Fibroblast of skin of right biceps (primary cell): ENCODE data around the gene FBXL3.

ENCODE experiments used
- DNase-seq: peaks from one replicate; pipeline ENCODE4 v3.0.0-alpha.2; 2013

Gene FBXL3, protein sequence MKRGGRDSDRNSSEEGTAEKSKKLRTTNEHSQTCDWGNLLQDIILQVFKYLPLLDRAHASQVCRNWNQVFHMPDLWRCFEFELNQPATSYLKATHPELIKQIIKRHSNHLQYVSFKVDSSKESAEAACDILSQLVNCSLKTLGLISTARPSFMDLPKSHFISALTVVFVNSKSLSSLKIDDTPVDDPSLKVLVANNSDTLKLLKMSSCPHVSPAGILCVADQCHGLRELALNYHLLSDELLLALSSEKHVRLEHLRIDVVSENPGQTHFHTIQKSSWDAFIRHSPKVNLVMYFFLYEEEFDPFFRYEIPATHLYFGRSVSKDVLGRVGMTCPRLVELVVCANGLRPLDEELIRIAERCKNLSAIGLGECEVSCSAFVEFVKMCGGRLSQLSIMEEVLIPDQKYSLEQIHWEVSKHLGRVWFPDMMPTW

DNA sequence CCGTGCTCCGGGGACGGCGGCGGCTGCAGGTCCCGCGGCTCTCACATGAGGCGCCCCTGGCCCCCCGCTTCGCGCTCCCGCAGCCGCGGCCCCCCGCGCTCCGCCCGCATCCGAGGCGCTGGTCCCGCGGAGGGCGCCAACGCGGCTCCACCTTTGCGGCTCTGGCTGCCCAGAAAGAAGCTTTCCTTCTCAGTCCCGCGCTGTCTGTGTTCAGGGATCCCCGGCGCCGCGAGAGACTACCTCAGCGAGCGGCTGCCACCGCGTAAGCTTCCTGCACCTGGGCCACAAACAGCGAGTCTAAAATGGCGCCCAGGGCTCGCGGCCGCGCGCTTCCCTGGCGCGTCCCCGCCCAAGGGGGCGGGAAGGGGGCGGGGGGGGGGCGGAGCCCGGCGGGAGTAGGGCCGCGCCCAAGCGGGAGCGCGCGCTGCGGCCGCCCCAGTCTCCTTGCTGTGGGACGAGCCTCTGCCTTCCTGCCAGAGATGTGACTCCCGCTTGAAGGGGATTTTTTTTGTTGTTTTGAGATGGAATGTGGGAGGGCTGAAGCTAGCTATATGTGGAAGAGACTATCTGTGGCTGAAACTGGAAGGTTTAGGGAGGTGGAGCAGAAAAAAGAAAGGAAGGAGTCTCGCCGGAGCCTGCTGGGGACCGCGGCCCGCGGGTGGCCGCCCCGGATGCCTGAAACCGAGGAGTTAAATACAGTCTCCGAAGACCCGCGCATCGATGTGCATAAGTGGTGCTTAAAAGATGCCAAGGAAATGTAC lies at the start of gene FBXL3:
Gene FBXL3, minus strand, starts transcription at position 299 of the 761 bp plus-strand sequence. CDS start 5,299 bp downstream, outside the sequence.
- peak; percentile 96 for DNase-seq

DNA sequence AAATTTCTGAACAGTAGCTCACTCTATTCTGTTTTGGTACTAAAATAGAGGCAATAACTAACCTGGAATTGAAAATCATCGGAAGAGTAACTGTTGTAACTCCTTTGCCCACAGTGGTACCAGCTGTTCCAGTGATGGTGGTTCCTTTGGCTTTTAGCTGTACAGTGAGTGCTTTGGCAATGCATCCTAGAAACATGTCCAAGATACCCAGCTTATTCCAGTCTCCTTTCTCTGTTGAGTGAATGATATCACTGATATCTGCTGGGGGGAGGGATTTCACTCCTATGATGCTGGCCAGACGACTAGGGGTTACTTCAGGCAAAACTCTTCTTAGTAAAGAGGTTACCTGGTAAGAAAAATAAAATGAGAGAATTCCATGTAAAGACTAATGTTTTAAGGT lies 40.6 kb upstream of the FBXL3 start:
- DNase-seq: no peak

DNA sequence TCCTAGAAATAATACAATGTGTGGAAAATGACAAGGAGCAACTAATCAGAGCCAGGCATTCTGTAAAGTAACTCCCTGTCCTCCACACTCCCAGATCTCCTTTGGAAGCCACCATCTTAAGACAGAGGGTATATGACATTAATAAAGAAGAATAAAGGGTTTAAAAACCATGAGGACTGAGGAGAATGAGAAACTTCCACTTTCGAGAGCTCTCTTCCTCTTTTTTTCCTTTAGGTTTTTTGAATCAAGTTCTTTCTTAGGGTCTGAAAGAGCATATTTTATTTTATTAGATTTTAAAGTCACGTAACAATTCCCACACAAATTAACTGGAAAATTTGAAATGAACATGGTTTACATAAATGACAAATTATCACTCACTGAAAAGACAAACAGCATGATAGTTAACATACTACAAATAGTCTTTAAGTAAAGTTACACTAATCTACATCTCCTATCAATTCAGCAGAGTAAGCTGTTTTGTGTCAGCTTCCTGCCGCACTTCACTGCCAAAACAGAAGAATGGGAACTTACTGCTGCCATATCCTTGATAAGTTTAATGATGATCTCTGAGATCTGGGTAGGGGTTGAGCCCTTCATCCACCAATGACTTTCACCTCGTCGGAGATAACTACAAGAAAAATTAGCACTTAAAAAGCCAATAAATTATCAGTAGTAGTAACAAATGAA lies 38.6 kb upstream of the FBXL3 start:
- no peak for DNase-seq

DNA sequence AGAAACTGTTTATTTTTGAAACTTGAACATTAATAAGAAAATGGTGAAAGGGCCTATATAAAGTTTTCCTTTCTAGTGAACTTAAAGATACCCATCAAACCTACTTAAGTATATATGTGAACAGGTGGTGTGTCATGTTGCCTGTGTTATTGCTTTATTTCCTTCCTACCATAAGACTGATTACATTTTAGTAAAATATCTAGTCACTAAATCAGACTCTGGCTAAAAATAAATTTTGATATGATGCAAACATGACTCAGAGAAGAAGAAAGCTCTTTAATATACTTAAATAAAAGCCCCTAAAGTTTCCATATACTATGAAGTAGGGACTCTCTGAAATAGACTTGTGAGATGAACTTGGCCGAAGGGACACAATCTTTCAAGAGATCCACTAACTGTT lies 35.1 kb upstream of the FBXL3 start:
- peak; percentile 15 for DNase-seq

DNA sequence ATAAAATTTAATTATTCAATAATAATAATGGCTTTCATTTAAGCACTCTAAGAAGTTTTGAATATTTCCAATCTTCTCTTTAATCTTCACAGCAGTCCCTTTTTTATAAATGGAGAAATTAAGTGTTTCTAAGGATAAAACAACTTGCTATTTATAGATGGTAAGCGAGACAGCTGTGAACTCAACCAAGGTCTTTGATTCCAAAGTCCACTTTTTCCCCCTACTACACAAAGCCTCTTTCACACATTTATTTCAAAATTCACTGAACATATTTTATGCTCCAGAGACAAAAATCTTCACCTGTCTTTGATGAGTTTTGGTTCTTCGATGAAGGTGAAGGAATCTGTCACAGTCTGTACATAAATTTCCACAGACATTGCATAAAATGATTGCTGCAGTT lies 34.4 kb upstream of the FBXL3 start:
- DNase-seq: no peak

DNA sequence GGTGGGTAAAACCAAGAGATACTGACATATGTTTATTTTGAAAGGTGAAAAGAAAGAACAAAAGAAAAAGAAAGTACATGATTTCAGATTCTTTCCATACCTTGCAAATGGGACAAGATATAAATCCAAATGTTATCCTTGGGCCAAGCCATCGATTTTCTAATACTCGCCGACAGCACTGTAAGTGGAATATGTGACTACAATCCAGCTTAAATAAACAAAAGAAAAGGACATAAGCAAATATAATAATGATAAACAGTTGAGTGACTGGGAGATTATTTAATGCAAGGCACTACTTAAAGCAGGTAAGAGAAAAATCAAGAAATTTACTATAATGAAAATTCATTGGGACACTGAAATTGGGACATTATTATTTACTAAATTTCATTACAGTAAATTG lies 29.9 kb upstream of the FBXL3 start:
- no peak for DNase-seq

DNA sequence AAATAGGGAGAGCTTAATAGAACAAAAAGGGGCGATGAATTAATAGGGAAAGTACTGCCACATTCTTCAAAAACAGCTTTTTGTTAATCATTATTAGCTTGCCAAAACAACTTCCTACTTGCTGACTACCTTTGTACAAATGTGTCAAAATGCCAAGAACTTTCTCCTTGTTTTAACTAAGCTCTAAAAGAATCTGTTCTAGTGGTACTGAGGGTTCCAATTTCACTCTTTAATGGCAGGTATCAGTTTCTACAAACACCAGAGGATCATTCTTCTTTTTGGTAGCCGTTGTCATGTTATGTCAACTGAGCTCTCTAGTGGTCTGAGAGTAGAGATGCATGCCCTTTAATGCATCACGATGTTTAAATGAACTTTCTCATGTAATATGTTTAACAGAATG lies 29.4 kb upstream of the FBXL3 start:
- DNase-seq: no peak

DNA sequence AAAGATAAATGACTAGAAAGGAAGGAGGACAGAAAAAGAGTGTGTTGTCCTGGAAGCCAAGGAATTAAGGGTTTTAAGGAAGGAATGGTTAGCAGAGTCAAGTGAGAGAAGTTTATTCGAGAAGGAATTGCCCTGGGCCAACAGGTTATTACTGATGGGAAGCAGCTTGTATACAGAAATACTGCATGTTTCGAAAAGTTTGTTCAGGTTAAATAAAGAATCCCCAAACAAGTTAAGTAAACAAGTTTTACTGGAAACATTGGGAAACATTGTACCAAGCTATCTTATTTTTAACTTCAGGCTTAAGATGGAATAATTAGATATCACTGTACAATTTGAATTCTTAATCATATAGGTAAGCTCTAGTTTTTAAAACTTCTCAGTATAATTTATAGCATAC lies 28.2 kb upstream of the FBXL3 start:
- DNase-seq: no peak

DNA sequence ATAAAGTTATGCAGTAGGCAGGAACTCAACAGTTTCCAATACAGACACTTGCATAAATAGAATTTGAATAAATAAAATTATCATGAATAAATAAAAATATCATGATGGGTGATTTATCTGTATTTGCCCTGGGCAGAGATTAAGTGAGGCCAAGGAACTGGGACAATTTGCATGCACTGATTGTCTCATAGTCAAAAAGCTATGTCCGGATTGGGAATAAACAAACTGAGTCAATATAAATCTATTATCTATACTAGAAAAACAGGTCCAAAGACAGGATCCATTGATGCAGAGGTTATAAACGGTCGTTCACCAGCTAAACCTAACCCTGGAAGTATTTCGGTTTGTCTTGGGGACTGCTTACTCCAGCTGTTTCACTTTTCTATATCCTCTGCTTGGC lies 26.2 kb upstream of the FBXL3 start:
- DNase-seq: no peak

DNA sequence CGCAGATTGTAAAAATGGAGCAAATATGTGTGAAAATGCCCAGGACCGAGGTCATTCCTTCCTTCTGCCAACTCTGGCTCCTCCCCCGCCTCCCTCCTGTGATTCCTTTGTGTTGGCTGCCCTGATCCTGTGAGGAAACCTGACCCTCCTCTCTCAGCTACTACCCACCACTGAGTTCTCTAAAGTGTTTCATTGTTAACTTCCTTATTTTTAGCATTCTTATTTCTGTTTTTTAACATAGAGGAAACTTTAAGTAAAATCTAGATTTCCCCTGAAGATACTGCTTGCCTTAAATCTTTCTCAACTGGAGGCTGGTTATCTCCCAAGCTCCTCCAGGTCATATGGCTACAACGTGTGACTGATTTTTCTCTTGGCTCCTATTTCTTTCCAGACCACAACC lies 21.7 kb upstream of the FBXL3 start:
- DNase-seq: no peak

DNA sequence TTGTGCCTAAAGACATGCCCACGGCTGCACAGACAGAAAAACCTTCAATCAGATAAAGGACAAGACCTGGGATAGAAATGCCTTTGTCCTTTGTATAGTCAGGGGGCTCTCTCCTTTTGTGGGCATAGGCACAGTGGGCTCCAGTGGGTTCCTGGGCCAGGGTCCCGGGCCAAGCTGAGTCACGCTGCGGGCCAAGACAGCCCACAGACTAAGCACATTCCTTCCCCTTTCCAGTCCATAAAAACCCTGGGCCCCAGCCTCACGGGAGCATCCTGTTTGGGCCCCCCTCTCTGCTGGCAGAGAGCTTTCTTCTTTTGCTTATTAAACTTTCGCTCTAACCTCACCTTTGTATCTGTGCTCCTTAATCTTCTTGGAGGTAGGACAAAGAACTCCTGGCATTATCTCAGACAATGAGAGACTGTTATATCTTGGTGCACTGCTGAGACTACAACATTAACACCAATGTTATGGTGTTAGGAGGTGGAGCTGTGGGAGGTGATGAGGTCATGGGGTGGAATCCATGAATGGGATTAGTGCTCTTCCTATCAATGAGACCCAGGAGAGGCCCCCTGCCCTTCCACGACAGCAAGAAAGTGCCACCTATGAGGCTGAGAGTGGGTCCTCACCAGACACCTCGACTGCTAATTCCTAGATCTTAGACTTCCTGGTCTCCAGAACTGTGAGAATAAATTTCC lies 20.8 kb upstream of the FBXL3 start:
- DNase-seq: no peak

DNA sequence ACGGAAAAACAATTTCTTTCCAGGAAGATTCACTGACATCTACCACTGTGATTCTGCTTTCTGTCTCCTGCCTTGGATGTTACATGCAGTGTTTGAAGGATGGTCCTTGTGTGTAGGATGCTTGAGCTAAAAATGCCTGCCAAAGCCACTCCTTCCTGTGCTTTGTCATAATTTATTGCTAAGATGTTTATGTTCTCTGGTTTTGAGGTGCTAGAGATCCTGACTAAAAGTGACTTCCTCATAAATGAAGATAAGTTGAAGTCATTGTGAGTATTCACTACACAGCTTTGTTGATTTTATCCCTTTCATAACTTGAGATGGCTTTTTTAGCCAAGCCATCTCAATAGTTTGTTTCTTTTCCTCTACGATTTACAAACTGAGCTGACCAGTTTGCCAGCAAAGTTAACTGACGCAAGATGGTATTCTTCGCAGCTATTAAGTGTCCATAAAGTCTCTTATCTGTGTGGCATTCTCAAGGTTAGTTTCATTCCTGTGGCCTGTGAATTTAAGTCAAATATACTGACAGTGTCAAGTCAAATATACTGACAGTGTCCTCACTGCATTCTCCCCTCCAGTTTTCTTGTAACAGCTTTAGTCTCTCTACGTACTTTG lies 15.7 kb upstream of the FBXL3 start:
- DNase-seq: no peak

DNA sequence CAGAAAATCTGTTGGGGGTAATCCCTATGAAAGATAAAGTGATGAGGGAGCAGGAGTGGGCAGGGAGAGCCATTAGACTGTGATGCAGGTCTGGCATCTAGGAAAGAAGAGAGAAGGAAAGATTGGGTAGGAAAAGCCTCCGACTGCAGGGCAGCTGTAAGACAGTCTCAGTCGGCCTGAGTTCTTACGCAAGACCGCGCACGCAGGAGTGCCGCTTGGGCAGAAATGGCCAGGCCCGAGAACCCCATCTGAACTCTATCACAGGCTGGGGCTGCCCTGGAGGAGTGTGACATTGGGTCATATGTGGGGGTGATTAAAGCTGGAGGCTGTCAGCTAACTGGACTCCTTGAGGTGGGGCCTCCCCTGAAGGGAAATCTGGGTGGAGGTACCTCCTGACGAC lies 13.9 kb upstream of the FBXL3 start:
- no peak for DNase-seq

DNA sequence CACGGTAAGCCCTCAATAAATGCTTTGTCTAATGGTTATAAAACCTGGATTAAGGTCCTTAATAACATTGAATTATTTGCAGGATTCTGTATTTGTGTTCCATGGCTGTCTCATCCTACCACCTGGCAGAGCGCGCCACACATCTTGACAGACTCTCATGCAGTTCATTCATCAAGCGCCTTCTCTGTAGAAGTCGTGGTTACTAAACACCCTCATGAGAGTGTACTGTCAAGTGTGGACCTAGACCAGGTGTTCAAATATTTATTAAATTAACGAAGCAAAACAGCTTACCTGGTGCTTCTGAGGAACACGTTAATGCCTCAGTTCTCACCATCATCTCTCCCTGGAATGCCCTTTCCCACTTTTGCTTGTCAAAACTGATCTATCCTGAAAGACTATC lies 13.1 kb upstream of the FBXL3 start:
- no peak for DNase-seq

DNA sequence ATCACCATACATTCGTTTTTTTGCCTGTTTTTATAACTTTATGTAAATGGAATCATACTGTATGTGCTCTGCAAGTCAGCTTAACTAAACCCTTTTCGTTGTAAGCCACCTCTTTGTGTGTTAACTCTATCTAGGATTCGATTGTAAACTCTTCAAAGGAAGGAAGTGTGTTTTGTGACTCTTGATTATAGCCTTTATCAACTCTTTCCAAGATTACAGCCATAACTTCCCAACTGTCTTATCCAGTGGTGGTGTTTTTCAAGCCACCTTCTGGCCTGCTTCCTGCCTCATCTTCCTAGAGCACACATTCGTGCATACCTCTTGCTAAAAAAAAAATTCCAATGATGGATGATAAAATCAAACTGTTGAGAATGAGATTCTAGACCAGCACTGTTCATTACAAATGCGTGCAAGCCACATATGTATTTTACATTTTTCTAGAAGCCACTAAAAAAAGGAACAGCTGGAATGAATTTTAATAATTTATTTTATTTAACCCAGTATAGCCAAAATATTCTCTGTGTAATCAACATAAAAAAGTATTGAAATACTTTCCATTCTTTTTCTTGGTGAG lies 12.0 kb upstream of the FBXL3 start:
- DNase-seq: peak; percentile 23

DNA sequence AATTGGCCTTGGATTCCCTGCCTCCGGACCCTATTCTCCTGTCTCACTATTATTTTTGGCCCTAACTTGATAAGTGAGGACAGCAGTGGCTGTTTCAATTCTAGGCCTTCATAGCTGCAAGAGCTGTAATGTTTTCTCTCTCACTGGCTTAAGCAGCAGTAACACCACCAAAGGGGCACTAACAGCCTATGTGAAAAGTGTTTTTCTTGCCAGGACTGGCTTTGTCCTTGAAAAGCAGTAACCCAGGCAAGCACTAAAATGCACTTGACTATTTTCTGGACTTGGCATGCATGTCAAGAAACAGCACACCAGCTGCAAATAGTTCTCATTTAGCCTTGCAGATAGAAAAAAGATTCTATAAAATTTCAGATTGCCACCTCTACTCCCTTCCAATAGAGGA lies 9.3 kb upstream of the FBXL3 start:
- no peak for DNase-seq

DNA sequence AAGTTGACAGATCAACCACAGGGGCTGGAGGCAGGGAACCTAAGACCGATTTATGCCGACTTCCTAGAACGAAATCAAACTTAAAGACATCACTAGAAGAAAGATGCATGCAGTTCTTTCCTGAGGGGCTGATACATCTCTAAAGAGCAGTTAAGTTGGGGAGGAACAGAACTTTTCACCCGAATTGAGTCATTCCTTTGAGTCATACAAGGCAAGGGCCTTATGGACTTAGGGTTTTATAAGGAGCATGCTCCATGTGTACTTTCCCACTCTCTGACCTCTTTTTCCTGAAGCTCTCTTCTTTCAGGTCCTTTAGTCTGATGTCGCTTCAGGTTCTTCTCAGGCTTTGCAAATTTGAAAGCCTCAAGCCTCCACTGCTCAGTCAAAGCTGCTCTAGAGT lies 7.9 kb upstream of the FBXL3 start:
- peak; percentile 59 for DNase-seq

DNA sequence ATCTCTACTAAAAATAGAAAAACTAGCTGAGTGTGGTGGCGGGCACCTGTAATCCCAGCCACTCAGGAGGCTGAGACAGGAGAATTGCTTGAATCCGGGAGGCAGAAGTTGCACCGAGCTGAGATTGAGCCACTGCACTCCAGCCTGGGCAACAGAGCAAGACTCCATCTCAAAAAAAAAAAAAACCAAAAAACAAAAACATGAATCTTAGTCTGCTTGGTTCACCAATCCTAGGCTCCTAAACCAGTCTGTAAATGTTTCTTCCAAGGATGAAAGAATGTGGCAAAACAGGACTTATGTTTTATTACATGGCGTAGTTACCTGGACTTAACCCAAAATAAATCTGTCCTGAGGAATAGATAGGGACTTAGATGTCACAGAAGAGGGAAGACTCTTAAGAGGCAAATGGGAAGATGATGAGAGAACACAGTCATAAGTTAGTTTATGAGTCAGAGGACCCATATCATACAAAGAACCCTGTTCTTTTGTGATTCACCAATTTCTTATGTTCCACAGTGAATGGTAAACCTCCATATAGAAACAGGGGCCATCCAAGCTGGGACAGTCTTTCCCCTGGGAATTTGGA lies 6.9 kb upstream of the FBXL3 start:
- DNase-seq: peak; percentile 36

DNA sequence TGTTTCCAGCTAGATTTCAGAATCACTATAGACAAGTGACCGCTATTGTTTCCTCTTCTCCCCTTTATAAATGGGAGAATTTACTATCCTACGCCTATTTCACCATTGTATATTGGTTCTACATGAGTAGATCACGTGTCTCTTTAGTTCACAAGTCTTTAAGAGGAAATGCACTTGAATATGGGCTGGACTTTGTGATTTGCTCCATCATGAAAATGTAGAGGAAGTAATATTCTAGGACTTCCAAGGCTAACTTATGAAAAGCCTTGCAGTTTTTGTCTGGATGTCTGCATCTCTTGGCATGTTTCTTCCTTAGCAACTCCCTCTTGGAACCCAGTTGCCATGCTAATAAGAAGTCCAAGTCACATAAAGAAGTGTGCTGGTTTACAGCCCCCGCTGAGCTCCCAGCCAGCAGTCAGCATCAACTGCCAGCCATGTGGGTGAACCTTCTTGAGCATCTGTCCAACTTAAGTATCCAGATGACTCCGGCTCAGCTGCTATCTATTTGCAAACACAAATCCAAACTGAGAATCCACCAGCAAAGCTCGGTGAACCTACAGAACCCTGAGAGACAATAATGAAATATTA lies 4.8 kb upstream of the FBXL3 start:
- no peak for DNase-seq

DNA sequence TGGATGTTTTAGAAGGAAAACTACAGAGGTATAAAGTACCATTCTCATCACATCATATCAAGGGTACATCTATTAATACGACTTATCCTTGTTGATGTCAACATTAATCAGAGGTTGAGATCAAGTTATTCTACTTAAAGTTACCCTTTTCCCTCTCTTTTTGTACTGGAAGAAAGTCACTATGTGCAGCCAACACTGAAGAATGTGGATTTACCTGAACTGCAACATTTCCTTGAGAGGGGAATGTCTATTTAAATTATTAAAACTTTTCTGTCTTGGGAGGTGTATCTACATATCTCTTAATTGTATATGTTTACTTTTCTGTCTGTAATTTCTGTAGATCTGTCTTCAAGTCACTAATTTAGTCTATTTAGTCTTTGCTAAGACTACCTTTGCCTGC lies 2.5 kb upstream of the FBXL3 start:
- no peak for DNase-seq

DNA sequence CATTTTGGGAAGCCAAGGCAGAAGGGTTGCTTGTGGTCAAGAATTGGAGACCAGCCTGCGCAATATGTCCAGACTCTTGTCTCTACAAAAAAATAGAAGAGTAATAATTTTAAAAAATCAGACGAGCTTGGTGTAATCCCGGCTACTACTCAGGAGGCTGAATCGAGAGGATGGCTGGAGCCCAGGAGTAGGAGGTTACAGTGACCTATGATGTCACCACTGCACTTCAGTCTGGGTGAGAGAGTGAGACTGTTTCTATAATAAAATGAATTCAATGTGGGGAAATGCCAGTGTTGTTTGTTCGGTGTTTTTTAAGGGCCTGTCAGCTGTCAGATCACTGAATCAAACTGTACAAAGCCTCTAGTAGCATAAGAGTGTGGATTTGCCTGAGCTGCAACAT lies 1.2 kb upstream of the FBXL3 start:
- DNase-seq: peak; percentile 12
